ENCODE data around the gene TMC2.

TMC2 gene

GRCh38 chr20:2545594-2545993 is 9.2 kb downstream of the TMC2 start:
- no peaks in the 10 kb centered on the region for H3K36me3 ChIP-seq
- TF ChIP-seq, protein P1, sequence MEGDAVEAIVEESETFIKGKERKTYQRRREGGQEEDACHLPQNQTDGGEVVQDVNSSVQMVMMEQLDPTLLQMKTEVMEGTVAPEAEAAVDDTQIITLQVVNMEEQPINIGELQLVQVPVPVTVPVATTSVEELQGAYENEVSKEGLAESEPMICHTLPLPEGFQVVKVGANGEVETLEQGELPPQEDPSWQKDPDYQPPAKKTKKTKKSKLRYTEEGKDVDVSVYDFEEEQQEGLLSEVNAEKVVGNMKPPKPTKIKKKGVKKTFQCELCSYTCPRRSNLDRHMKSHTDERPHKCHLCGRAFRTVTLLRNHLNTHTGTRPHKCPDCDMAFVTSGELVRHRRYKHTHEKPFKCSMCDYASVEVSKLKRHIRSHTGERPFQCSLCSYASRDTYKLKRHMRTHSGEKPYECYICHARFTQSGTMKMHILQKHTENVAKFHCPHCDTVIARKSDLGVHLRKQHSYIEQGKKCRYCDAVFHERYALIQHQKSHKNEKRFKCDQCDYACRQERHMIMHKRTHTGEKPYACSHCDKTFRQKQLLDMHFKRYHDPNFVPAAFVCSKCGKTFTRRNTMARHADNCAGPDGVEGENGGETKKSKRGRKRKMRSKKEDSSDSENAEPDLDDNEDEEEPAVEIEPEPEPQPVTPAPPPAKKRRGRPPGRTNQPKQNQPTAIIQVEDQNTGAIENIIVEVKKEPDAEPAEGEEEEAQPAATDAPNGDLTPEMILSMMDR (IDR thresholded peaks at IDR 0.05; ENCODE audit: low read depth, low read length), result no peak
- no peak for DNase-seq
- no peaks in the 10 kb centered on the region for H3K27me3 ChIP-seq
- H3K9me3 ChIP-seq, result no peaks in the 10 kb centered on the region
- no peaks in the 10 kb centered on the region for H3K4me1 ChIP-seq
- no peak overlapping the region for H3K4me3 ChIP-seq (ENCODE audit: low read depth, low read length)

GRCh38 chr20:2557873-2558580 is 21.7 kb downstream of the TMC2 start:
- Histone ChIP-seq H3K27me3 (no peaks in the 10 kb centered on the region), H3K4me3 (ENCODE audit: low read depth, low read length) (no peak overlapping the region), H3K4me1 (no peaks in the 10 kb centered on the region), H3K9me3 (no peaks in the 10 kb centered on the region), H3K36me3 (no peaks in the 10 kb centered on the region)
- DNase-seq, result no peak
- TF ChIP-seq, protein P1 (IDR thresholded peaks at IDR 0.05; ENCODE audit: low read depth, low read length), result no peak

DNA sequence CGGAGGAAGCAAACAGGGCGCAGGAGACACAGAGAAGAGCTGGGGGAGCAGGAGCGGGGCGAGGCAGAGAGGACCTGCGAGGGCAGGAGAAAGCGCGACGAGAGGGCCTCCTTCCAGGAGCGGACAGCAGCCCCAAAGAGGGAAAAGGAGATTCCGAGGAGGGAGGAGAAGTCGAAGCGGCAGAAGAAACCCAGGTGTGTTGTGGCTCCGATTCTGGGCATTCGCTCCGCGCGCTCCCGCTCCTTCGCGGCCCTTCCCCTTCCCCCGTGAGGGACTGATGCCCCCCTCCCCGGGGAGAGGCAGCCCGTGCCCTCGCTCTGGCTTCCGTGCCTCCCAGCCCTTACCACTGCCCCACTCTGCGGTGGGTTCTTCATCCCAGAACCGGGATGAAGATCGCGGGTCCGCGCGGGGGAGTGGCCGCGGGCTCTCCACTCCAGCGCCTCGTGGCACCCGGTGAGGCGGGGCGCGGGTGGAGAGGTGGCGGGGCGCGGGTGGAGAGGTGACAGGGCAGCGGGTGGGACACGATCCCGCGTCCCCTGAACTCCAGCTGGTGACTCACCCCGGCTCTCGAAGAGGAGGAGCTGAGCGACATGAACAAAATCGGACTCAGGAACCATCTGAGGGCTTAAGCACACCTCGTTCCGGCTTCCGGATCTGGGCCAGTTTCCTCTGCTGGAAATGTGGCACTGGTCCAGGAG is 22.4 kb downstream of the TMC2 start:
- Histone ChIP-seq H3K36me3 (no peaks in the 10 kb centered on the region), H3K4me1 (no peaks in the 10 kb centered on the region), H3K27me3 (no peaks in the 10 kb centered on the region), H3K9me3 (no peaks in the 10 kb centered on the region), H3K4me3 (ENCODE audit: low read depth, low read length) (no peak overlapping the region)
- no peak for DNase-seq
- TF ChIP-seq, protein P1 (IDR thresholded peaks at IDR 0.05; ENCODE audit: low read depth, low read length), result no peak

- H3K9me3 ChIP-seq, result no peaks in the 10 kb centered on the region
- H3K4me1 ChIP-seq, result no peaks in the 10 kb centered on the region
- no peak for DNase-seq
- no peak overlapping the region for H3K4me3 ChIP-seq (ENCODE audit: low read depth, low read length)
- no peaks in the 10 kb centered on the region for H3K27me3 ChIP-seq
- no peaks in the 10 kb centered on the region for H3K36me3 ChIP-seq
- TF ChIP-seq, protein P1 (IDR thresholded peaks at IDR 0.05; ENCODE audit: low read depth, low read length), result no peak
Measured at GRCh38 chr20:2559279-2559626, 22.9 kb downstream of the TMC2 start.

DNA sequence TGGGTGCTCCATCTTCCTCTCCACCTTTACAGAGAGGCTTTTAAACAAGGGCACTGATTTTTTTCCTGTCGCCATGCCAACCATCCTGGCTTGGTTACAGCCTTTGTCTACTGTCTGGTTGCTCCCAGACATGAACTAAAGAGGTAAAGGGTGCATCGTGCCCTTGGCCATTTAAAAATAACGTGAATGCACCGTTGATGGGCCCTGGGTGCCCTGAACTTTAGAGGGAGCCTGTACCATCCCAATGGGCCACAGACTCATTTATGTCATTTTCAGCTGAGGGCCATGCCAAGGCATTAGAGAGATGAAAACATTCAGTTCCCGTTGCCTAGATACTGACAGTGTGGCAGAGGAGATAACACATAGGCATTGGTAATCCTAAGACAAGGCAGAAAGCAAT is 23.3 kb downstream of the TMC2 start:
- H3K4me3 ChIP-seq (ENCODE audit: low read depth, low read length), result no peak overlapping the region
- TF ChIP-seq, protein P1 (IDR thresholded peaks at IDR 0.05; ENCODE audit: low read depth, low read length), result no peak
- no peaks in the 10 kb centered on the region for H3K9me3 ChIP-seq
- H3K27me3 ChIP-seq, result no peaks in the 10 kb centered on the region
- no peaks in the 10 kb centered on the region for H3K4me1 ChIP-seq
- no peaks in the 10 kb centered on the region for H3K36me3 ChIP-seq
- DNase-seq, result no peak

GRCh38 chr20:2563116-2563515 is 26.7 kb downstream of the TMC2 start:
- no peak for DNase-seq
- H3K36me3 ChIP-seq, result no peaks in the 10 kb centered on the region
- TF ChIP-seq, protein P1 (IDR thresholded peaks at IDR 0.05; ENCODE audit: low read depth, low read length), result no peak
- no peaks in the 10 kb centered on the region for H3K4me1 ChIP-seq
- no peaks in the 10 kb centered on the region for H3K27me3 ChIP-seq
- no peaks in the 10 kb centered on the region for H3K9me3 ChIP-seq
- no peak overlapping the region for H3K4me3 ChIP-seq (ENCODE audit: low read depth, low read length)

All from BE2C (cell line).